PC-9 (cell line): ENCODE data around the gene TARDBP. TPM values are rescaled to one million over a fixed set of nuclear protein-coding genes. Genes with fewer than 3 reads are reported as not detected.

Experiments
- BruUV-seq: library from RNA; stranded (reverse); fragments of 400-500 nt; replicated peaks from 2 replicates; lab custom pipeline; 2021; lab: Mats Ljungman, UMichigan
- CTCF ChIA-PET: fragments of 300-600 bp; sonication (Branson Sonifier 250); formaldehyde crosslinking; loops from one replicate; lab custom pipeline; 2022; ENCODE audit warnings: antibody characterized with exemption; lab: Charles Lee
- POLR2A ChIA-PET: fragments of 300-600 bp; sonication (Branson Sonifier 250); formaldehyde crosslinking; loops from one replicate; lab custom pipeline; 2022; ENCODE audit warnings: antibody characterized with exemption; ENCODE audit not compliant: unreplicated experiment; lab: Charles Lee
- DNase-seq, 2 experiments: peaks; one replicate each; pipeline versions ENCODE4 v3.0.0 to v3.0.0-alpha.2; 2015 to 2022; ENCODE audit warnings: mixed read lengths in 1 of 2
- H2AFZ ChIP-seq: fragments of 200-600 bp; sonication (generic); 2 replicates; pipeline ENCODE4 v1.8.1; 2017; ENCODE audit warnings: antibody characterized with exemption
- H3F3A ChIP-seq: fragments of 200-600 bp; sonication (generic); 2 replicates; pipeline ENCODE4 v1.8.1; 2017; ENCODE audit warnings: antibody characterized with exemption, mild to moderate bottlenecking, low read depth; ENCODE audit not compliant: insufficient read depth
- H3K27ac ChIP-seq: fragments of 200-600 bp; sonication (generic); 2 replicates; pipeline ENCODE4 v1.6.1; 2016; ENCODE audit warnings: mixed run types
- H3K27me3 ChIP-seq: fragments of 200-600 bp; sonication (generic); 2 replicates; pipeline ENCODE4 v1.6.1; 2016; ENCODE audit warnings: low read depth, mixed run types; ENCODE audit not compliant: insufficient read depth
- H3K36me3 ChIP-seq: fragments of 200-600 bp; sonication (generic); 2 replicates; pipeline ENCODE4 v1.6.1; 2016; ENCODE audit warnings: low read depth, mixed run types
- H3K4me1 ChIP-seq: fragments of 200-600 bp; sonication (generic); replicated peaks from 2 replicates; pipeline ENCODE4 v1.6.1; 2016; ENCODE audit warnings: mixed run types; ENCODE audit not compliant: insufficient read depth
- H3K4me2 ChIP-seq: fragments of 200-600 bp; sonication (generic); 2 replicates; pipeline ENCODE4 v1.6.1; 2017; ENCODE audit warnings: mixed run types
- H3K4me3 ChIP-seq: fragments of 200-600 bp; sonication (generic); 2 replicates; pipeline ENCODE4 v1.6.1; 2016; ENCODE audit warnings: mixed run types
- H3K79me2 ChIP-seq: fragments of 200-600 bp; sonication (generic); 2 replicates; pipeline ENCODE4 v1.6.1; 2017; ENCODE audit warnings: low read depth, mixed run types
- H3K9me2 ChIP-seq: fragments of 200-600 bp; sonication (generic); 2 replicates; pipeline ENCODE4 v1.8.1; 2017; ENCODE audit warnings: mild to moderate bottlenecking; ENCODE audit not compliant: insufficient read depth
- H3K9me3 ChIP-seq: fragments of 200-600 bp; sonication (generic); 2 replicates; pipeline ENCODE4 v1.8.1; 2016; ENCODE audit warnings: low read depth; ENCODE audit not compliant: insufficient read depth
- H4K20me1 ChIP-seq: fragments of 200-600 bp; sonication (generic); 2 replicates; pipeline ENCODE4 v1.8.1; 2017; ENCODE audit not compliant: insufficient read depth
- CTCF ChIP-seq: fragments of 200-600 bp; sonication (generic); conservative IDR thresholded peaks from 2 replicates; pipeline ENCODE4 v1.6.1; 2017; ENCODE audit warnings: mixed run types, antibody characterized with exemption, mild to moderate bottlenecking, moderate library complexity
- EZH2 ChIP-seq: fragments of 200-600 bp; sonication (generic); IDR thresholded peaks from 2 replicates; pipeline ENCODE4 v1.8.0; 2017; ENCODE audit warnings: antibody characterized with exemption, low read depth
- intact Hi-C: fragments of 100-400 bp; cut with micrococcal nuclease; formaldehyde crosslinking; loops from one replicate; pipeline ENCODE4 v1.10.0; 2022; ENCODE audit not compliant: unreplicated experiment
- total RNA-seq: library from RNA; stranded (reverse); gene quantifications from 2 replicates; pipeline ENCODE4 v1.2.3, GENCODE V29; 2021

Gene TARDBP
- total RNA-seq, 1 experiment from 2014 or later = 142 TPM

- no TSS peak for BruUV-seq
- TF ChIP-seq CTCF (no peak), EZH2 (no peak)
- H4K20me1 ChIP-seq = peaks cover 25% of the 10 kb centered on the region
These were observed 13.2 kb downstream of the TARDBP start for GRCh38 chr1:11025618-11026017.

GRCh38 chr1:11026052-11026451 is 13.6 kb downstream of the TARDBP start:
- ChIA-PET POLR2A (no interaction called here), CTCF (no interaction called here)
- no TSS peak for BruUV-seq
- peaks cover 16% of the 10 kb centered on the region; the same call in 1 of the 2 replicates for H3K36me3 ChIP-seq
- no peak for DNase-seq
- H3K27ac ChIP-seq = no peak overlapping the region
- H3K4me2 ChIP-seq = no peak overlapping the region
- intact Hi-C loops = no loop called here
- peaks cover 32% of the 10 kb centered on the region for H3F3A ChIP-seq
- no peaks in the 10 kb centered on the region for H3K9me2 ChIP-seq
- no peak overlapping the region for H2AFZ ChIP-seq
- no peaks in the 10 kb centered on the region for H3K4me1 ChIP-seq
- no peaks in the 10 kb centered on the region for H3K27me3 ChIP-seq
- H3K9me3 ChIP-seq = no peaks in the 10 kb centered on the region
- H4K20me1 ChIP-seq = peaks cover 21% of the 10 kb centered on the region
- H3K79me2 ChIP-seq = no peaks in the 10 kb centered on the region
- no peak overlapping the region for H3K4me3 ChIP-seq
- TF ChIP-seq CTCF (no peak), EZH2 (no peak)

More at GRCh38 chr1:11025618-11026017, 13.2 kb downstream of the TARDBP start:
- no peak overlapping the region for H2AFZ ChIP-seq
- intact Hi-C loops = no loop called here
- peaks cover 33% of the 10 kb centered on the region for H3F3A ChIP-seq
- no peaks in the 10 kb centered on the region for H3K27me3 ChIP-seq
- no peak overlapping the region for H3K27ac ChIP-seq
- no peak overlapping the region for H3K4me3 ChIP-seq
- no peaks in the 10 kb centered on the region for H3K9me2 ChIP-seq
- H3K4me2 ChIP-seq = no peak overlapping the region
- DNase-seq = no peak
- H3K36me3 ChIP-seq = peaks cover 18% of the 10 kb centered on the region; the same call in 1 of the 2 replicates
- CTCF ChIA-PET = no interaction called here
- POLR2A ChIA-PET = no interaction called here
- no peaks in the 10 kb centered on the region for H3K79me2 ChIP-seq
- no peaks in the 10 kb centered on the region for H3K4me1 ChIP-seq
- no peaks in the 10 kb centered on the region for H3K9me3 ChIP-seq

DNA sequence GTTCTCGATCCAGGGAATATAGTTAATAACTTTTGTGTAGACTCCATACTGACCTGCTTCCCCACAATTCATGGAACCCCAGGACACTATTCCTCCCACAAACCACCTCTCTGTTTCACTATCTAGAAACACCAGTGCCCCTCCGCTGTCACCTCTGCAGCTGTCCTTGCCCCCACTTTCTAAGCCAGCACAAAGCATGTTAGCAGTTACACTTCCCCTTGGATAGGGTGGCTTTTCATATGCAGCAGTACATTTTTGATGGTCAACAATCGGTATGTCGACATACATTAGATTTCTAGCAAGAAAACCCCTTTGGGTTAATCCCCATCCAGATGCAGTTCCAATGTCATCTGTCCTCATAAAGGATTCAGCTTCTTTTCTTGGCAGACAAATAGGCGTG is 14.4 kb downstream of the TARDBP start:
- Histone ChIP-seq H3F3A (peaks cover 24% of the 10 kb centered on the region), H4K20me1 (peaks cover 14% of the 10 kb centered on the region), H3K79me2 (no peaks in the 10 kb centered on the region), H3K4me2 (no peak overlapping the region), H3K27ac (no peak overlapping the region), H3K9me3 (no peaks in the 10 kb centered on the region), H3K4me1 (no peaks in the 10 kb centered on the region), H3K36me3 (peaks cover 13% of the 10 kb centered on the region; the same call in 1 of the 2 replicates), H3K9me2 (no peaks in the 10 kb centered on the region), H2AFZ (no peak overlapping the region), H3K27me3 (no peaks in the 10 kb centered on the region), H3K4me3 (no peak overlapping the region)
- BruUV-seq = no TSS peak
- DNase-seq = no peak
- CTCF ChIA-PET = no interaction called here
- intact Hi-C loops = no loop called here
- POLR2A ChIA-PET = no interaction called here
- TF ChIP-seq CTCF (no peak), EZH2 (no peak)
